HEK293T (cell line): ENCODE measurements around the gene TBL2.

Experiments used
- BHLHE40 ChIP-seq: fragments of 450-650 bp; IDR thresholded peaks from 2 replicates; pipeline ENCODE4 v1.6.1; 2016; ENCODE audit warnings: mild to moderate bottlenecking, moderate library complexity, borderline replicate concordance
- ELF4 ChIP-seq: fragments of 450-650 bp; IDR thresholded peaks from 2 replicates; pipeline ENCODE4 v1.6.1; 2017; ENCODE audit warnings: antibody characterized with exemption
- FOXK2 ChIP-seq: fragments of 450-650 bp; IDR thresholded peaks from 2 replicates; pipeline ENCODE4 v1.6.1; 2016; ENCODE audit warnings: mild to moderate bottlenecking
- LEF1 ChIP-seq: fragments of 450-650 bp; IDR thresholded peaks from 2 replicates; pipeline ENCODE4 v1.6.1; 2017; ENCODE audit warnings: mild to moderate bottlenecking, borderline replicate concordance
- SP1 ChIP-seq: fragments of 450-650 bp; IDR thresholded peaks from 2 replicates; pipeline ENCODE4 v1.6.1; 2017
- SUZ12 ChIP-seq: fragments of 450-650 bp; IDR thresholded peaks from 2 replicates; pipeline ENCODE4 v1.6.1; 2016; ENCODE audit warnings: mild to moderate bottlenecking
- TARDBP ChIP-seq: fragments of 450-650 bp; IDR thresholded peaks from 2 replicates; pipeline ENCODE4 v1.6.1; 2016

GRCh38 chr7:73539709-73540108, 38.7 kb downstream of the TBL2 start:
- TF ChIP-seq LEF1 = no peak
- TF ChIP-seq SP1 = no peak
- TF ChIP-seq BHLHE40 = no peak
- TF ChIP-seq TARDBP = no peak
- no peak for TF ChIP-seq FOXK2
- TF ChIP-seq ELF4 = no peak
- no peak for TF ChIP-seq SUZ12
